ENCODE results near the gene ZFP69. TPM values are rescaled to one million over a fixed set of nuclear protein-coding genes. Genes with fewer than 3 reads are reported as not detected.

ZFP69 gene
- total and polyA plus RNA-seq, 4 donors, result 0.96 to 1.9 (median 1.2) TPM

- TF ChIP-seq ZBTB33 (IDR thresholded peaks at IDR 0.05), result no peak
- no peak for TF ChIP-seq SP1 (IDR thresholded peaks at IDR 0.05)
- peak; percentile 56 for TF ChIP-seq YY1 (IDR thresholded peaks at IDR 0.05)
- TF ChIP-seq HNF4G (IDR thresholded peaks at IDR 0.05), result no peak
- TF ChIP-seq GABPA (IDR thresholded peaks at IDR 0.05 in 1 of 2, conservative IDR thresholded peaks at IDR 0.05 in 1 of 2), result no peak
- peak; percentile 70 to 92 for TF ChIP-seq EGR1 (IDR thresholded peaks at IDR 0.05; ENCODE audit: low read depth in 2 of 2)
- no peak for TF ChIP-seq MAX (IDR thresholded peaks at IDR 0.05)
- TF ChIP-seq CTCF (IDR thresholded peaks at IDR 0.05; ENCODE audit: low read depth, low read length, missing input control), result no peak
Observed at GRCh38 chr1:40449684-40450494, 27.2 kb upstream of the ZFP69 start, which contains the start of gene ZFP69B (continued).

- Histone ChIP-seq H3K4me3 (ENCODE audit: low read depth in 1 of 3, low read length in 3 of 3) (peak overlapping the region; percentile 50 to 78 (median 73)), H3K36me3 (ENCODE audit: control insufficient read depth in 4 of 4, insufficient read depth in 3 of 4, low read depth in 1 of 4, low read length in 3 of 4) (no peaks in the 10 kb centered on the region), H3K27ac (ENCODE audit: low read depth in 1 of 2, low read length in 2 of 2) (peak overlapping the region; percentile 40 to 75), H3K9ac (ENCODE audit: low read depth in 1 of 2, low read length in 2 of 2) (peak overlapping the region; percentile 8 to 60), H3K27me3 (ENCODE audit: control insufficient read depth in 4 of 4, insufficient read depth in 4 of 4, low read length in 3 of 4) (no peaks in the 10 kb centered on the region), H3K9me3 (ENCODE audit: control insufficient read depth in 4 of 4, low read length in 3 of 4) (peaks cover 6 to 14% (median 8%) of the 10 kb centered on the region in 4 donors), H3K4me1 (ENCODE audit: control insufficient read depth in 4 of 4, insufficient read depth in 4 of 4, low read length in 3 of 4) (peaks cover 0 to 15% (median 7%) of the 10 kb centered on the region in 4 donors)
- WGBS, result 28% methylated on average over 22 of the region's 22 CpGs
- TF ChIP-seq JUND (IDR thresholded peaks at IDR 0.05), result no peak
- no peak for TF ChIP-seq SP1 (IDR thresholded peaks at IDR 0.05)
- no peak for TF ChIP-seq MAX (IDR thresholded peaks at IDR 0.05)
- TF ChIP-seq HNF4G (IDR thresholded peaks at IDR 0.05), result no peak
- no peak for TF ChIP-seq EGR1 (IDR thresholded peaks at IDR 0.05; ENCODE audit: low read depth in 2 of 2)
- no peak for TF ChIP-seq YY1 (IDR thresholded peaks at IDR 0.05)
- TF ChIP-seq CTCF (IDR thresholded peaks at IDR 0.05; ENCODE audit: low read depth, low read length, missing input control), result no peak
- TF ChIP-seq GABPA (IDR thresholded peaks at IDR 0.05 in 1 of 2, conservative IDR thresholded peaks at IDR 0.05 in 1 of 2), result no peak
- no peak for TF ChIP-seq FOXA2 (IDR thresholded peaks at IDR 0.05)
- no peak for TF ChIP-seq ATF3 (IDR thresholded peaks at IDR 0.05)
- DNase-seq (ENCODE audit: low spot score), result peak; percentile 33
Observed at GRCh38 chr1:40450495-40451237, 26.4 kb upstream of the ZFP69 start.

Data from liver (tissue), 9 donors.